Endothelial cell of umbilical vein (primary cell): ENCODE data around the gene NMD3. TPM values are rescaled to one million over a fixed set of nuclear protein-coding genes. Genes with fewer than 3 reads are reported as not detected.

Experiments used
- BruUV-seq: library from RNA; stranded (reverse); fragments of 400-500 nt; replicated peaks from 2 replicates; lab custom pipeline; 2021; lab: Mats Ljungman, UMichigan
- CTCF ChIA-PET: fragments of 300-600, 350-600 bp; sonication (Branson Sonifier 250); formaldehyde crosslinking; loops from one replicate; lab custom pipeline; 2021; ENCODE audit warnings: antibody characterized with exemption, inconsistent platforms; lab: Charles Lee
- POLR2A ChIA-PET: fragments of 300-600, 350-600 bp; sonication (Branson Sonifier 250); formaldehyde crosslinking; loops from one replicate; lab custom pipeline; 2021; ENCODE audit warnings: antibody characterized with exemption, inconsistent platforms; lab: Charles Lee
- DNase-seq: peaks from one replicate; pipeline ENCODE4 v3.0.0-alpha.2; 2011; ENCODE audit warnings: low read depth, low spot score
- FAIRE-seq: peaks from 2 replicates; lab custom pipeline; 2011; peaks lifted over from hg19 to GRCh38; lab: Jason Lieb, UNC
- H2AFZ ChIP-seq: 2 replicates; pipeline ENCODE4 v1.6.0; 2012; ENCODE audit warnings: low read depth, low read length, control low read depth, inconsistent platforms
- H3K27ac ChIP-seq: 2 replicates; pipeline ENCODE4 v1.5.1; 2011; ENCODE audit warnings: low read depth, mild to moderate bottlenecking, control low read depth, low read length, moderate library complexity; ENCODE audit not compliant: insufficient read depth
- H3K27me3 ChIP-seq, 2 experiments: 2 replicates each; pipeline versions ENCODE4 v1.6.0 to v1.6.1; 2011; ENCODE audit warnings: low read length in 2 of 2, mixed read lengths in 1 of 2; ENCODE audit not compliant: control insufficient read depth in 2 of 2, insufficient read depth in 2 of 2
- H3K36me3 ChIP-seq, 2 experiments: 2 replicates in 1 of 2; 3 replicates in 1 of 2; pipeline ENCODE4 v1.5.1; 2011; ENCODE audit warnings: low read length in 2 of 2, mild to moderate bottlenecking in 1 of 2, moderate library complexity in 1 of 2; ENCODE audit not compliant: control insufficient read depth in 2 of 2, insufficient read depth in 2 of 2; ENCODE audit errors: extremely low read depth in 1 of 2
- H3K4me1 ChIP-seq: 3 replicates; pipeline ENCODE4 v1.5.1; 2011; ENCODE audit warnings: mild to moderate bottlenecking, low read length; ENCODE audit not compliant: control insufficient read depth, insufficient read depth; ENCODE audit errors: extremely low read depth
- H3K4me2 ChIP-seq: 2 replicates; pipeline ENCODE4 v1.6.1; 2011; ENCODE audit warnings: low read length, control low read depth, mixed read lengths; ENCODE audit not compliant: insufficient read depth
- H3K4me3 ChIP-seq, 3 experiments: fragments of 200-600 bp in 1 of 3; sonication (generic), shearing (Covaris generic) in 1 of 3; replicated peaks in 1 of 3; 2 replicates each; pipeline ENCODE4 v1.5.1; 2011 to 2016; ENCODE audit warnings: control low read depth in 3 of 3, low read length in 3 of 3, mild to moderate bottlenecking in 2 of 3, inconsistent platforms in 1 of 3, low read depth in 1 of 3, moderate library complexity in 1 of 3; ENCODE audit not compliant: insufficient read depth in 1 of 3
- H3K79me2 ChIP-seq: 2 replicates; pipeline ENCODE4 v1.6.0; 2012; ENCODE audit warnings: low read length, inconsistent platforms; ENCODE audit not compliant: control insufficient read depth, insufficient read depth
- H3K9ac ChIP-seq: replicated peaks from 2 replicates; pipeline ENCODE3; 2011; ENCODE audit warnings: low read length, control low read depth; ENCODE audit not compliant: insufficient read depth; ENCODE audit errors: extremely low read depth
- H3K9me1 ChIP-seq: replicated peaks from 3 replicates; pipeline ENCODE4 v1.6.0; 2011; ENCODE audit warnings: mild to moderate bottlenecking, low read length; ENCODE audit not compliant: control insufficient read depth, insufficient read depth; ENCODE audit errors: extremely low read depth
- H3K9me3 ChIP-seq: replicated peaks from 2 replicates; pipeline ENCODE4 v1.5.1; 2012; ENCODE audit warnings: low read length, inconsistent platforms; ENCODE audit not compliant: control insufficient read depth, insufficient read depth
- H4K20me1 ChIP-seq: replicated peaks from 2 replicates; pipeline ENCODE3; 2011; ENCODE audit warnings: mild to moderate bottlenecking, low read length; ENCODE audit not compliant: control insufficient read depth, insufficient read depth; ENCODE audit errors: extremely low read depth
- EZH2 ChIP-seq: IDR thresholded peaks from 2 replicates; pipeline ENCODE4 v1.6.1; 2012; ENCODE audit warnings: borderline replicate concordance, low read depth, mild to moderate bottlenecking, moderate library complexity, low read length, inconsistent platforms; ENCODE audit not compliant: severe bottlenecking
- FOS ChIP-seq: IDR thresholded peaks from 2 replicates; pipeline ENCODE4 v1.6.1; 2011; ENCODE audit warnings: mild to moderate bottlenecking, low read length, moderate library complexity, borderline replicate concordance; ENCODE audit not compliant: insufficient read depth
- GATA2 ChIP-seq: IDR thresholded peaks from 2 replicates; pipeline ENCODE4 v1.7.0; 2011; ENCODE audit warnings: low read depth, mild to moderate bottlenecking, moderate library complexity, mixed read lengths, low read length; ENCODE audit not compliant: insufficient read length, insufficient read depth
- JUN ChIP-seq: IDR thresholded peaks from 2 replicates; pipeline ENCODE4 v1.6.1; 2011; ENCODE audit warnings: borderline replicate concordance, low read depth; ENCODE audit not compliant: insufficient read length, insufficient read depth
- MYC ChIP-seq: IDR thresholded peaks from one replicate; pipeline ENCODE4 v1.6.1; 2011; ENCODE audit warnings: mild to moderate bottlenecking, low read depth, low read length
- POLR2A ChIP-seq: IDR thresholded peaks from 2 replicates; pipeline ENCODE4 v1.6.1; 2012; ENCODE audit warnings: low read depth, mild to moderate bottlenecking, control low read depth, low read length
- POLR2AphosphoS5 ChIP-seq: IDR thresholded peaks from 2 replicates; pipeline ENCODE4 v1.6.1; 2012; ENCODE audit warnings: low read depth, mild to moderate bottlenecking, control low read depth, low read length, moderate library complexity; ENCODE audit not compliant: insufficient read depth
- dilution Hi-C: fragments of 300-500 bp; cut with MboI; formaldehyde crosslinking; loops from one replicate; pipeline ENCODE4 v1.15.0; 2019; ENCODE audit warnings: low sequenced_read_pairs; ENCODE audit not compliant: extremely low pct_ligation_motif_present
- intact Hi-C: fragments of 100-400 bp; cut with micrococcal nuclease; formaldehyde crosslinking; loops from one replicate; pipeline ENCODE4 v1.10.0; 2022
- polyA plus RNA-seq, 4 experiments: library from polyadenylated mRNA; depleted of rRNA in 3 of 4; stranded (reverse) in 3 of 4; unstranded in 1 of 4; fragments of >200 nt; gene quantifications; 2 replicates each; pipeline versions ENCODE4 v1.2.1 to v1.2.3, GENCODE V29; 2011 to 2012; ENCODE audit warnings: missing spikeins in 1 of 4
- total RNA-seq: library from RNA; stranded (reverse); gene quantifications from 2 replicates; pipeline ENCODE4 v1.2.3, GENCODE V29; 2021
- TF ChIP-seq, protein P1 (sequence below), 2 donors: IDR thresholded peaks; 1 replicate in 1 of 2; 2 replicates in 1 of 2; pipeline ENCODE4 v1.5.1; 2011; ENCODE audit warnings: low read length in 2 of 2, mild to moderate bottlenecking in 2 of 2, moderate library complexity in 2 of 2, control low read depth in 1 of 2, inconsistent platforms in 1 of 2, low read depth in 1 of 2; ENCODE audit not compliant: insufficient read depth in 1 of 2; ENCODE audit errors: extremely low read depth in 1 of 2
- TF ChIP-seq, protein P2 (sequence below): IDR thresholded peaks from 2 replicates; pipeline ENCODE4 v1.6.1; 2011; ENCODE audit not compliant: insufficient read depth, insufficient read length

The NMD3 gene
- total and polyA plus RNA-seq, 2 donors (not counting 3 experiments of a cell fraction or from before 2014, with no cell fraction given), result 14.2 to 53.8 TPM

DNA sequence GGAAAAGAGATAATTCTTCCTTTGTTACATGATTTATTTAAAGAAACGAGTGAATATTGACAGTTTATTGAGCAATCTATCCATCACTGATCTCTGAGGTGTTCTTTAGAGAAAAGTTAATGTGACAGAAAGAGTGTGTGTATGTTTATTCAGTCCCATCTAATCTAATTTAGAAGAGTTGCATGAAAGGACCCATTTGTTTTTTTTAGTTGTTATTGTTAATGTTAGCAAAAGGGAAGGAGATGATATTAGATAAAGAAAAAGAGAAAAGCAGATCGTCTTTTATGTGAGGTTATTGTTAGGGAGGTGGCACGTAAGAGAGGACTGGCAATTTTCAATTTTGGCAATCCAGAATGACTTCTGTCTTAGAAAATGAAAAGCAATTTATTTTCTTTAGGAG is 46.5 kb downstream of the NMD3 start:
- DNase-seq (no peak), FAIRE-seq (peak; percentile 12)
- ChIA-PET CTCF (interaction anchor here (0.9 to 1.7 kb wide), 2 partner anchors 9 to 311 kb away, joined by 3 to 7 read pairs; no protein-coding TSS in a partner anchor), POLR2A (no interaction called here)
- Histone ChIP-seq H3K9me1 (no peaks in the 10 kb centered on the region), H3K9me3 (peaks cover 2% of the 10 kb centered on the region), H3K4me2 (no peak overlapping the region), H3K79me2 (no peaks in the 10 kb centered on the region), H3K27ac (peak overlapping the region; percentile 12), H3K4me1 (peaks cover 23% of the 10 kb centered on the region), H2AFZ (no peak overlapping the region), H4K20me1 (no peaks in the 10 kb centered on the region), H3K27me3 (no peaks in the 10 kb centered on the region), H3K4me3 (no peak overlapping the region), H3K9ac (no peak overlapping the region), H3K36me3 (peaks cover 0 to 3% of the 10 kb centered on the region in 2 experiments)
- dilution Hi-C loops, result no loop called here
- intact Hi-C loops, result loop anchor here (2.0 to 5.0 kb wide), 4 partner anchors 47 to 230 kb away; partner anchors contain the start of gene NMD3
- TF ChIP-seq MYC (no peak), POLR2A (no peak), FOS (no peak), POLR2AphosphoS5 (no peak), GATA2 (no peak), EZH2 (no peak), JUN (no peak)
- TF ChIP-seq, protein P1, sequence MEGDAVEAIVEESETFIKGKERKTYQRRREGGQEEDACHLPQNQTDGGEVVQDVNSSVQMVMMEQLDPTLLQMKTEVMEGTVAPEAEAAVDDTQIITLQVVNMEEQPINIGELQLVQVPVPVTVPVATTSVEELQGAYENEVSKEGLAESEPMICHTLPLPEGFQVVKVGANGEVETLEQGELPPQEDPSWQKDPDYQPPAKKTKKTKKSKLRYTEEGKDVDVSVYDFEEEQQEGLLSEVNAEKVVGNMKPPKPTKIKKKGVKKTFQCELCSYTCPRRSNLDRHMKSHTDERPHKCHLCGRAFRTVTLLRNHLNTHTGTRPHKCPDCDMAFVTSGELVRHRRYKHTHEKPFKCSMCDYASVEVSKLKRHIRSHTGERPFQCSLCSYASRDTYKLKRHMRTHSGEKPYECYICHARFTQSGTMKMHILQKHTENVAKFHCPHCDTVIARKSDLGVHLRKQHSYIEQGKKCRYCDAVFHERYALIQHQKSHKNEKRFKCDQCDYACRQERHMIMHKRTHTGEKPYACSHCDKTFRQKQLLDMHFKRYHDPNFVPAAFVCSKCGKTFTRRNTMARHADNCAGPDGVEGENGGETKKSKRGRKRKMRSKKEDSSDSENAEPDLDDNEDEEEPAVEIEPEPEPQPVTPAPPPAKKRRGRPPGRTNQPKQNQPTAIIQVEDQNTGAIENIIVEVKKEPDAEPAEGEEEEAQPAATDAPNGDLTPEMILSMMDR (IDR thresholded peaks at IDR 0.05; ENCODE audit: extremely low read depth in 1 of 2, insufficient read depth in 1 of 2, low read depth in 1 of 2, low read length in 2 of 2), result no peak
- TF ChIP-seq, protein P2, sequence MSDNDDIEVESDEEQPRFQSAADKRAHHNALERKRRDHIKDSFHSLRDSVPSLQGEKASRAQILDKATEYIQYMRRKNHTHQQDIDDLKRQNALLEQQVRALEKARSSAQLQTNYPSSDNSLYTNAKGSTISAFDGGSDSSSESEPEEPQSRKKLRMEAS, result no peak
- BruUV-seq, result no TSS peak
